Suprapubic skin (tissue), 4 donors: ENCODE measurements around the gene SYT14. TPM values are rescaled to one million over a fixed set of nuclear protein-coding genes. Genes with fewer than 3 reads are reported as not detected.
"Not testable (repeated sequence)": the region's sequence is repeated elsewhere in the genome, so short reads cannot be mapped to it uniquely, and the experiment has no call there.

Source experiments
- DNase-seq, 2 donors: peaks; one replicate each; pipeline ENCODE4 v3.0.0-alpha.2; 2019; ENCODE audit warnings: low spot score in 2 of 2
- H3K27ac ChIP-seq: fragments of 200-600 bp; sonication (generic); one replicate; pipeline ENCODE4 v1.5.1; 2019
- H3K27me3 ChIP-seq: fragments of 200-600 bp; sonication (generic); one replicate; pipeline ENCODE4 v1.5.1; 2019
- H3K36me3 ChIP-seq: fragments of 200-600 bp; sonication (generic); one replicate; pipeline ENCODE4 v1.5.1; 2019
- H3K4me1 ChIP-seq: fragments of 200-600 bp; sonication (generic); one replicate; pipeline ENCODE4 v1.5.1; 2019
- H3K4me3 ChIP-seq: fragments of 200-600 bp; sonication (generic); one replicate; pipeline ENCODE4 v1.5.1; 2019; ENCODE audit warnings: mild to moderate bottlenecking
- H3K9me3 ChIP-seq: fragments of 200-600 bp; sonication (generic); one replicate; pipeline ENCODE4 v1.5.1; 2019
- CTCF ChIP-seq, 2 donors: fragments of 200-600 bp in 1 of 2; fragments of 450-650 bp in 1 of 2; sonication (generic) in 1 of 2; IDR thresholded peaks; one replicate each; pipeline ENCODE4 v1.5.1; 2016 to 2019; ENCODE audit warnings: antibody characterized with exemption in 2 of 2, mild to moderate bottlenecking in 1 of 2, moderate library complexity in 1 of 2
- EP300 ChIP-seq: sonication (generic); formaldehyde crosslinking; IDR thresholded peaks from one replicate; pipeline ENCODE4 v1.6.1; 2017; ENCODE audit warnings: antibody characterized with exemption
- POLR2A ChIP-seq, 2 donors: fragments of 450-650 bp; IDR thresholded peaks; one replicate each; pipeline ENCODE4 v1.6.1; 2017; ENCODE audit warnings: antibody characterized with exemption in 2 of 2, mild to moderate bottlenecking in 2 of 2, moderate library complexity in 2 of 2
- POLR2AphosphoS5 ChIP-seq, 3 donors: sonication (generic); formaldehyde crosslinking; IDR thresholded peaks; one replicate each; pipeline ENCODE4 v1.6.1; 2017; ENCODE audit warnings: antibody characterized with exemption in 3 of 3
- WGBS: methylation state at CpG from one replicate; pipeline ENCODE4 v1.1.5; 2018; 5-methylcytosine and 5-hydroxymethylcytosine counted together
- total RNA-seq, 4 donors: library from RNA; depleted of rRNA; stranded (reverse); fragments of >200 nt; gene quantifications; one replicate each; pipeline ENCODE4 v1.1.0, GENCODE V29; 2016

Gene SYT14
- under 1 TPM in 1 of 4 donors, not detected in 3; 0.26 TPM for total RNA-seq

- H3K27me3 ChIP-seq, result peaks cover 50% of the 10 kb centered on the region
- H3K27ac ChIP-seq, result no peak within 1 kb of the TSS
- no peaks in the 10 kb centered on the region for H3K9me3 ChIP-seq
- no peak for TF ChIP-seq CTCF (IDR thresholded peaks at IDR 0.05)
- no peak for TF ChIP-seq POLR2A (IDR thresholded peaks at IDR 0.05)
- TF ChIP-seq EP300, result no peak
- TF ChIP-seq POLR2AphosphoS5 (IDR thresholded peaks at IDR 0.05), result no peak
- WGBS, result 8% methylated on average over 20 of the region's 98 CpGs
- DNase-seq, result no peak
- H3K4me1 ChIP-seq, result peaks cover 11% of the 10 kb centered on the region
- H3K4me3 ChIP-seq, result peak within 1 kb of the TSS; percentile 43
- no peaks in the 10 kb centered on the region for H3K36me3 ChIP-seq
Observed at GRCh38 chr1:209937996-209938959, at the start of gene SYT14. TSS of gene SYT14 (plus strand) at chr1:209938217. CDS start at chr1:209938265, 48 bp downstream.

- H3K9me3 ChIP-seq, H3K36me3 ChIP-seq, H3K27me3 ChIP-seq, H3K27ac ChIP-seq, H3K4me3 ChIP-seq, H3K4me1 ChIP-seq, DNase-seq: not testable (repeated sequence)
- 81% methylated on average over 30 of the region's 31 CpGs for WGBS
Observed at GRCh38 chr1:209888291-209889076, 49.5 kb upstream of the SYT14 start.

GRCh38 chr1:209889077-209889418 is 49.0 kb upstream of the SYT14 start:
- H3K36me3 ChIP-seq, result no peaks in the 10 kb centered on the region
- no peaks in the 10 kb centered on the region for H3K4me1 ChIP-seq
- no peaks in the 10 kb centered on the region for H3K27me3 ChIP-seq
- DNase-seq, result no peak
- H3K4me3 ChIP-seq, result no peak overlapping the region
- TF ChIP-seq POLR2A (IDR thresholded peaks at IDR 0.05) (no peak), POLR2AphosphoS5 (IDR thresholded peaks at IDR 0.05) (no peak), CTCF (IDR thresholded peaks at IDR 0.05) (no peak), EP300 (no peak)
- no peak overlapping the region for H3K27ac ChIP-seq
- WGBS, result 96% methylated on average over 13 of the region's 35 CpGs
- H3K9me3 ChIP-seq, result no peaks in the 10 kb centered on the region

- Histone ChIP-seq H3K9me3 (no peaks in the 10 kb centered on the region), H3K36me3 (no peaks in the 10 kb centered on the region), H3K4me1 (no peaks in the 10 kb centered on the region), H3K4me3 (no peak overlapping the region), H3K27ac (no peak overlapping the region), H3K27me3 (no peaks in the 10 kb centered on the region)
- 65% methylated on average over 3 of the region's 3 CpGs for WGBS
- no peak for DNase-seq
- TF ChIP-seq POLR2A (IDR thresholded peaks at IDR 0.05) (no peak), POLR2AphosphoS5 (IDR thresholded peaks at IDR 0.05) (no peak), EP300 (no peak), CTCF (IDR thresholded peaks at IDR 0.05) (no peak)
Observed at GRCh38 chr1:209890641-209891330, 47.2 kb upstream of the SYT14 start.

- Histone ChIP-seq H3K4me1 (no peaks in the 10 kb centered on the region), H3K27me3 (no peaks in the 10 kb centered on the region), H3K36me3 (no peaks in the 10 kb centered on the region), H3K9me3 (no peaks in the 10 kb centered on the region), H3K27ac (no peak overlapping the region), H3K4me3 (no peak overlapping the region)
- no peak for DNase-seq
- no peak for TF ChIP-seq CTCF (IDR thresholded peaks at IDR 0.05)
- no peak for TF ChIP-seq POLR2AphosphoS5 (IDR thresholded peaks at IDR 0.05)
- TF ChIP-seq EP300, result no peak
- TF ChIP-seq POLR2A (IDR thresholded peaks at IDR 0.05), result no peak
- WGBS, result 78% methylated on average over 6 of the region's 6 CpGs
Observed at GRCh38 chr1:209893751-209894150, 44.3 kb upstream of the SYT14 start.
